ENCODE results near the gene MEF2A.

MEF2A gene

DNA sequence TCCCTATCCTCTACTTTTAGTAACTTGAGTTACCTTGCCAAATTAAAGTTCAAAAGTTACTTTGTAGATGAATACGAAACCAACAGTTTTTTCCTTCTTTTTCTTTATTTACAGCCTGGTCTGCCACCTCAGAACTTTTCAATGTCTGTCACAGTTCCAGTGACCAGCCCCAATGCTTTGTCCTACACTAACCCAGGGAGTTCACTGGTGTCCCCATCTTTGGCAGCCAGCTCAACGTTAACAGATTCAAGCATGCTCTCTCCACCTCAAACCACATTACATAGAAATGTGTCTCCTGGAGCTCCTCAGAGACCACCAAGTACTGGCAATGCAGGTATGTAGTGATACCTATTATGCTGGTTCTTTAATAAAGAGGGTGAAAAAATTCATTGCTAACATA lies 108.5 kb downstream of the MEF2A start:
- Histone ChIP-seq H3K79me2 (no peaks in the 10 kb centered on the region), H3K36me3 (ENCODE audit: control insufficient read depth, insufficient read depth, low read length) (no peaks in the 10 kb centered on the region), H2AFZ (no peak overlapping the region), H3K9ac (no peak overlapping the region), H3K4me3 (ENCODE audit: low read depth, low read length) (no peak overlapping the region), H3K9me3 (ENCODE audit: control insufficient read depth, low read length) (no peaks in the 10 kb centered on the region), H3K27ac (no peak overlapping the region), H3K4me2 (ENCODE audit: low read length) (no peak overlapping the region), H3K4me1 (no peaks in the 10 kb centered on the region), H3K27me3 (ENCODE audit: control insufficient read depth, insufficient read depth, low read length) (no peaks in the 10 kb centered on the region)
- TF ChIP-seq, protein P1, sequence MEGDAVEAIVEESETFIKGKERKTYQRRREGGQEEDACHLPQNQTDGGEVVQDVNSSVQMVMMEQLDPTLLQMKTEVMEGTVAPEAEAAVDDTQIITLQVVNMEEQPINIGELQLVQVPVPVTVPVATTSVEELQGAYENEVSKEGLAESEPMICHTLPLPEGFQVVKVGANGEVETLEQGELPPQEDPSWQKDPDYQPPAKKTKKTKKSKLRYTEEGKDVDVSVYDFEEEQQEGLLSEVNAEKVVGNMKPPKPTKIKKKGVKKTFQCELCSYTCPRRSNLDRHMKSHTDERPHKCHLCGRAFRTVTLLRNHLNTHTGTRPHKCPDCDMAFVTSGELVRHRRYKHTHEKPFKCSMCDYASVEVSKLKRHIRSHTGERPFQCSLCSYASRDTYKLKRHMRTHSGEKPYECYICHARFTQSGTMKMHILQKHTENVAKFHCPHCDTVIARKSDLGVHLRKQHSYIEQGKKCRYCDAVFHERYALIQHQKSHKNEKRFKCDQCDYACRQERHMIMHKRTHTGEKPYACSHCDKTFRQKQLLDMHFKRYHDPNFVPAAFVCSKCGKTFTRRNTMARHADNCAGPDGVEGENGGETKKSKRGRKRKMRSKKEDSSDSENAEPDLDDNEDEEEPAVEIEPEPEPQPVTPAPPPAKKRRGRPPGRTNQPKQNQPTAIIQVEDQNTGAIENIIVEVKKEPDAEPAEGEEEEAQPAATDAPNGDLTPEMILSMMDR (IDR thresholded peaks at IDR 0.05), result no peak

DNA sequence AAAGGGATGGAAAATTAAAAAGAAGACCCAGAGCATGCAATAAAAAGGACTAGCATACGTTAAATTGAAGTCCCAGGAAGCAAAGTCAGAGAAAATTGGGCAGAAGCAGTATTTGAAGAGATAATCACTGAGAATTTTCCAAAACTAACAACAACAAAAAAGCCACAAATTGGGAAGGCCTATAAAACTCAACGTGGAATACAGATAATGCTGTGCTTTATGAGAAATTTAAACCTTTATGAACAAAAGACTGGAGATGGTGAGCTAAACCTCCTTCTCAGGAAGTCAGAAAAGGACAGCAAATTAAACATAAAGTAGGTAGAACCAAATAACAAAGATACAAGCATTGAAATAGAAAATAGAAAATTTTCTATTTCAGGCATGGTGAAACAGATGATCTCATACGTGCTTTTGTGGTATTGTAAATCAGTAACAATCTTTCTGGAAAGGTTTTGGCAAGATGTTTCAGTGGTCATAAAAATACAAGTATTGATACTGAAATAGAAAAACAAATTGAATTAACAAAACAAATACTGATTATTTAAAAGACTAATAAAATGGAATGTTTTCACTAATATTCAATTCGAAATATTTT lies 111.9 kb downstream of the MEF2A start:
- H3K36me3 ChIP-seq (ENCODE audit: control insufficient read depth, insufficient read depth, low read length), result no peaks in the 10 kb centered on the region
- H3K4me3 ChIP-seq (ENCODE audit: low read depth, low read length), result no peak overlapping the region
- H3K9ac ChIP-seq, result no peak overlapping the region
- no peak overlapping the region for H3K4me2 ChIP-seq (ENCODE audit: low read length)
- H3K27ac ChIP-seq, result no peak overlapping the region
- H3K4me1 ChIP-seq, result no peaks in the 10 kb centered on the region
- no peaks in the 10 kb centered on the region for H3K79me2 ChIP-seq
- TF ChIP-seq, protein P1 (IDR thresholded peaks at IDR 0.05), result no peak
- no peaks in the 10 kb centered on the region for H3K27me3 ChIP-seq (ENCODE audit: control insufficient read depth, insufficient read depth, low read length)
- no peak overlapping the region for H2AFZ ChIP-seq
- H3K9me3 ChIP-seq (ENCODE audit: control insufficient read depth, low read length), result no peaks in the 10 kb centered on the region

DNA sequence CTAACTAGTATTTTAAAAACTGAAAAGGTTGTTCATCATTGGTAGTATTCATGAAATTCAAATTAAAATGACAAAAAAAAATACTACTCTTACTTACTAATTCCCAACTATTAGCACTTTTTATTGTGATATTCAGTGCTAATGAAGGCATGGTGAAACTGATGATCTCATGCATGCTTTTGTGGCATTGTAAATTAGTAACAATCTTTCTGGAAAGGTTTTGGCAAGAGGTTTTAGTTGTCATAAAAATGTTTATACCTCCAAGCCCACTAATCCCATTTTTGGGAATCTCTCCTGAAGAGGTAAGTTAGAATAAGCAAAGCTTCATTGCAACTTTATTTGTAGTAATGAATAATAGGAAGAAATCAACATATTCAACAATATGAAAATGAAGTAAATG lies 114.5 kb downstream of the MEF2A start:
- Histone ChIP-seq H2AFZ (no peak overlapping the region), H3K4me2 (ENCODE audit: low read length) (no peak overlapping the region), H3K9me3 (ENCODE audit: control insufficient read depth, low read length) (no peaks in the 10 kb centered on the region), H3K9ac (no peak overlapping the region), H3K36me3 (ENCODE audit: control insufficient read depth, insufficient read depth, low read length) (no peaks in the 10 kb centered on the region), H3K27ac (no peak overlapping the region), H3K4me3 (ENCODE audit: low read depth, low read length) (no peak overlapping the region), H3K27me3 (ENCODE audit: control insufficient read depth, insufficient read depth, low read length) (no peaks in the 10 kb centered on the region), H3K4me1 (no peaks in the 10 kb centered on the region), H3K79me2 (no peaks in the 10 kb centered on the region)
- TF ChIP-seq, protein P1 (IDR thresholded peaks at IDR 0.05), result no peak

DNA sequence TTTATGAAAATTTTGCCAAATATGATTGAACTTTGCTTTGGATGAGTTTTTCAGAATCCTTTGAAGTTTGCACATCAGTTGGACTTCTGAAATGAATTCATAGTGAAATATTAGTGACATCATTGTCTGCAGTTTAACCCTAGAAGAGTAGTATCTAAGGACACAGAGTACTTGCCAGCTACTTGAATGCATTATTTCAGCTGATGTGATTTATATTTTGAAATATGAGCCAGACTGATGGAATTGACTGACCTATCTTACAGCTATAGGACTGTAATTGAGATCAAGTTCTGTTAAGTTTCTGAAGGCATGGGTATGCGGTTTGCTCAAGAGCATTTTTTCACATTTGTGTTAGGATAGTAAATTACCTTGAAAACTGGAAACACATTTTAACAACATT lies 116.2 kb downstream of the MEF2A start:
- Histone ChIP-seq H3K9ac (no peak overlapping the region), H3K79me2 (peaks cover 3% of the 10 kb centered on the region), H3K4me3 (ENCODE audit: low read depth, low read length) (no peak overlapping the region), H3K4me2 (ENCODE audit: low read length) (no peak overlapping the region), H3K4me1 (no peaks in the 10 kb centered on the region), H2AFZ (no peak overlapping the region), H3K9me3 (ENCODE audit: control insufficient read depth, low read length) (no peaks in the 10 kb centered on the region), H3K27ac (no peak overlapping the region), H3K27me3 (ENCODE audit: control insufficient read depth, insufficient read depth, low read length) (no peaks in the 10 kb centered on the region), H3K36me3 (ENCODE audit: control insufficient read depth, insufficient read depth, low read length) (peaks cover 3% of the 10 kb centered on the region)
- TF ChIP-seq, protein P1 (IDR thresholded peaks at IDR 0.05), result no peak

DNA sequence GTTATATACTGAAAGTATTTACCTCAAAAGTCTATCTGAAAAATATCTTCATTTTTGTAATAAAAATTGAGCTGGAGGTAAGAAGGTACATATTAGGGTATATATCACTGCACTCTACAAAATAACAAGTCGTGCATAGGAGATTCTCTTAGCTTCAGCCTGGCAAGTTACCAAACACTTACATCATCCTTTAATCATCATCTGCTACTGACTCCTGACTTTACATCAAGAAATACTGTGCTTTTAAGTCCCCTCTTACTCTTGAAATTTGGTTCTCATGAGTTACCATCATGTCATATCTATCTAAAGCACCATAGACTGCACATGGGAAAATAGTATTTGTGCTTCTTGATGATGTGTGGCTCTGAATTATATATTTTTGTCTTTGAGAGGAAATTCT lies 116.7 kb downstream of the MEF2A start:
- H3K9ac ChIP-seq, result no peak overlapping the region
- no peaks in the 10 kb centered on the region for H3K9me3 ChIP-seq (ENCODE audit: control insufficient read depth, low read length)
- TF ChIP-seq, protein P1 (IDR thresholded peaks at IDR 0.05), result no peak
- no peak overlapping the region for H2AFZ ChIP-seq
- H3K27me3 ChIP-seq (ENCODE audit: control insufficient read depth, insufficient read depth, low read length), result no peaks in the 10 kb centered on the region
- no peak overlapping the region for H3K27ac ChIP-seq
- no peaks in the 10 kb centered on the region for H3K4me1 ChIP-seq
- peaks cover 3% of the 10 kb centered on the region for H3K79me2 ChIP-seq
- peaks cover 3% of the 10 kb centered on the region for H3K36me3 ChIP-seq (ENCODE audit: control insufficient read depth, insufficient read depth, low read length)
- H3K4me3 ChIP-seq (ENCODE audit: low read depth, low read length), result no peak overlapping the region
- H3K4me2 ChIP-seq (ENCODE audit: low read length), result no peak overlapping the region

All from parathyroid adenoma (tissue), 2 donors.